Fibroblast of lung (primary cell): ENCODE measurements around the gene TFAP2E. TPM values are rescaled to one million over a fixed set of nuclear protein-coding genes. Genes with fewer than 3 reads are reported as not detected.

Experiments used
- DNase-seq, 2 donors: peaks; one replicate each; pipeline versions ENCODE4 v3.0.0 to v3.0.0-alpha.2; 2010; ENCODE audit warnings: low read depth in 2 of 2
- H2AFZ ChIP-seq: 2 replicates; pipeline ENCODE4 v1.5.1; 2012; ENCODE audit warnings: low read length, control low read depth, inconsistent platforms
- H3K27ac ChIP-seq: 2 replicates; pipeline ENCODE4 v1.5.1; 2011; ENCODE audit warnings: low read length, control low read depth; ENCODE audit not compliant: insufficient read depth
- H3K27me3 ChIP-seq: 2 replicates; pipeline ENCODE4 v1.5.1; 2011; ENCODE audit warnings: mild to moderate bottlenecking, low read length; ENCODE audit not compliant: control insufficient read depth, insufficient read depth
- H3K36me3 ChIP-seq: 2 replicates; pipeline ENCODE4 v1.5.1; 2011; ENCODE audit warnings: low read length; ENCODE audit not compliant: control insufficient read depth, insufficient read depth
- H3K4me1 ChIP-seq: 2 replicates; pipeline ENCODE4 v1.5.1; 2011; ENCODE audit warnings: low read length; ENCODE audit not compliant: control insufficient read depth, insufficient read depth; ENCODE audit errors: extremely low read depth
- H3K4me2 ChIP-seq: 2 replicates; pipeline ENCODE4 v1.5.1; 2011; ENCODE audit warnings: low read length, control low read depth; ENCODE audit not compliant: insufficient read depth; ENCODE audit errors: extremely low read depth
- H3K4me3 ChIP-seq, 4 experiments: fragments of 200-600 bp in 1 of 4; sonication (generic) in 1 of 4; replicated peaks in 1 of 4; 2 replicates each; pipeline ENCODE4 v1.5.1; 2011 to 2016; ENCODE audit warnings: low read length in 4 of 4, low read depth in 3 of 4, mild to moderate bottlenecking in 3 of 4, control low read depth in 2 of 4, inconsistent platforms in 1 of 4, mixed read lengths in 1 of 4; ENCODE audit not compliant: insufficient read depth in 1 of 4; ENCODE audit errors: control extremely low read depth in 1 of 4
- H3K79me2 ChIP-seq: 2 replicates; pipeline ENCODE4 v1.5.1; 2012; ENCODE audit warnings: mild to moderate bottlenecking, low read length, inconsistent platforms; ENCODE audit not compliant: control insufficient read depth, insufficient read depth
- H3K9ac ChIP-seq: 2 replicates; pipeline ENCODE4 v1.5.1; 2011; ENCODE audit warnings: mild to moderate bottlenecking, low read length, control low read depth; ENCODE audit not compliant: insufficient read depth
- H3K9me3 ChIP-seq: 2 replicates; pipeline ENCODE4 v1.5.1; 2012; ENCODE audit warnings: low read depth, low read length; ENCODE audit not compliant: control insufficient read depth, insufficient read depth
- H4K20me1 ChIP-seq: 2 replicates; pipeline ENCODE4 v1.5.1; 2011; ENCODE audit warnings: low read length; ENCODE audit not compliant: control insufficient read depth, insufficient read depth; ENCODE audit errors: extremely low read depth
- EZH2 ChIP-seq: IDR thresholded peaks from 2 replicates; pipeline ENCODE4 v1.5.1; 2012; ENCODE audit warnings: low read length, control low read depth, mild to moderate bottlenecking; ENCODE audit errors: missing control alignments
- polyA plus RNA-seq, 2 donors: library from polyadenylated mRNA; depleted of rRNA in 1 of 2; stranded (reverse) in 1 of 2; unstranded in 1 of 2; fragments of >200 nt; gene quantifications; 2 replicates each; pipeline ENCODE4 v1.2.1, GENCODE V29; 2011 to 2012; ENCODE audit warnings: missing spikeins in 1 of 2
- total RNA-seq: library from RNA; depleted of rRNA; stranded (reverse); fragments of >200 nt; gene quantifications from 2 replicates; pipeline ENCODE4 v1.2.1, GENCODE V29; 2014
- TF ChIP-seq, protein P1 (sequence below), 2 donors: IDR thresholded peaks in 1 of 2; conservative IDR thresholded peaks in 1 of 2; 1 replicate in 1 of 2; 2 replicates in 1 of 2; pipeline ENCODE4 v1.5.1; 2011 to 2012; ENCODE audit warnings: low read length in 2 of 2, control low read depth in 1 of 2, inconsistent platforms in 1 of 2, low read depth in 1 of 2, mild to moderate bottlenecking in 1 of 2

Gene TFAP2E
- total and polyA plus RNA-seq, 2 donors (not counting 1 experiment from before 2014, with no cell fraction given), result 0.17 to 0.83 TPM

DNA sequence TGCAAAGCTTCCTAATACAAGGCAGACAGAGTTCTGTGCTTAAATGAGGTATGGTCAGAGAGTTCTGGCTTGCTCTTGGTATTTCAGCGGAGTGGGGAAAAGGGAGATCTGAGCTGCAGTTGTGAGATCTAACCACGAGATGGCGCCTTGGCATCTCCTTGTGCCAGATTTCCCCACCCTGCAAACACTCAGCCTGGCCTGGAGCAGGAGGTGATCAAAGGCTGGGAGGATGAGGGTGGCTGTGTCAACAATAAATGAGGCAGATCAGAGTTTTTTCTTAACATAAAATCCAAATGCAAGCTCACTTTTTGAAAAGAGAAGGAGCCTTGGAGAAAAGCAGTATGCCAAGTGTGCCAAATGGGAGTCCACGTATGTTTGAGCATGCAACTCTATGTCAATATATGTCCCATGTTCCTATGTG lies 4.1 kb upstream of the TFAP2E start:
- H3K27me3 ChIP-seq, result peaks cover 6% of the 10 kb centered on the region
- no peaks in the 10 kb centered on the region for H4K20me1 ChIP-seq

DNA sequence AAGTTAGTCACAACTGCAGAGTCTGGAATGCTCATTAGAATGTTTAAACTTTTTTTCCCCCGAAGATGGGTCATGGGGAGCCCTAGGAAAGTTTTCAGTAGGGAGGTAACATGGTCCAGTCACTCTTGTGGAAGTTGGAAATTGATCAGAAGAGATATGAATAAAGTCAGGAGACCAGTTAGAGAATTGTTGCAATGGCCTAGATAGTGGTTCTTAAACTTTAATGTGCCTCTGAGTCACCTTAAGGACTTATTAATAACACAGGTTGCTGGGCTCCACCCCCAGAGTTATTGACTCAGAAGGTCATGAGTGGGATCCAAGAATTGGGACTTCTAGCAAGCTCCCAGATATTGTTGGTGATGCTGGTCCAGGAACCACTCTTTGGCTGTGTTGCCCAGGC lies 3.2 kb upstream of the TFAP2E start:
- Histone ChIP-seq H4K20me1 (no peaks in the 10 kb centered on the region), H3K27ac (no peak overlapping the region), H3K27me3 (peaks cover 6% of the 10 kb centered on the region), H3K4me2 (no peak overlapping the region), H2AFZ (no peak overlapping the region), H3K36me3 (peaks cover 12% of the 10 kb centered on the region), H3K4me3 (no peak overlapping the region), H3K79me2 (no peaks in the 10 kb centered on the region), H3K4me1 (no peaks in the 10 kb centered on the region), H3K9me3 (no peaks in the 10 kb centered on the region), H3K9ac (no peak overlapping the region)
- TF ChIP-seq, protein P1, sequence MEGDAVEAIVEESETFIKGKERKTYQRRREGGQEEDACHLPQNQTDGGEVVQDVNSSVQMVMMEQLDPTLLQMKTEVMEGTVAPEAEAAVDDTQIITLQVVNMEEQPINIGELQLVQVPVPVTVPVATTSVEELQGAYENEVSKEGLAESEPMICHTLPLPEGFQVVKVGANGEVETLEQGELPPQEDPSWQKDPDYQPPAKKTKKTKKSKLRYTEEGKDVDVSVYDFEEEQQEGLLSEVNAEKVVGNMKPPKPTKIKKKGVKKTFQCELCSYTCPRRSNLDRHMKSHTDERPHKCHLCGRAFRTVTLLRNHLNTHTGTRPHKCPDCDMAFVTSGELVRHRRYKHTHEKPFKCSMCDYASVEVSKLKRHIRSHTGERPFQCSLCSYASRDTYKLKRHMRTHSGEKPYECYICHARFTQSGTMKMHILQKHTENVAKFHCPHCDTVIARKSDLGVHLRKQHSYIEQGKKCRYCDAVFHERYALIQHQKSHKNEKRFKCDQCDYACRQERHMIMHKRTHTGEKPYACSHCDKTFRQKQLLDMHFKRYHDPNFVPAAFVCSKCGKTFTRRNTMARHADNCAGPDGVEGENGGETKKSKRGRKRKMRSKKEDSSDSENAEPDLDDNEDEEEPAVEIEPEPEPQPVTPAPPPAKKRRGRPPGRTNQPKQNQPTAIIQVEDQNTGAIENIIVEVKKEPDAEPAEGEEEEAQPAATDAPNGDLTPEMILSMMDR (conservative IDR thresholded peaks at IDR 0.05 in 1 of 2, IDR thresholded peaks at IDR 0.05 in 1 of 2; ENCODE audit: low read depth in 1 of 2, low read length in 2 of 2), result no peak
- peak in 1 of 2 donors; percentile 62 for DNase-seq

More for the DNA sequence above, 4.1 kb upstream of the TFAP2E start:
- Histone ChIP-seq H3K9me3 (no peaks in the 10 kb centered on the region), H3K4me1 (no peaks in the 10 kb centered on the region), H3K4me3 (no peak overlapping the region), H3K4me2 (no peak overlapping the region), H3K27ac (no peak overlapping the region), H3K9ac (no peak overlapping the region), H3K36me3 (peaks cover 17% of the 10 kb centered on the region), H2AFZ (no peak overlapping the region), H3K79me2 (no peaks in the 10 kb centered on the region)
- TF ChIP-seq, protein P1 (conservative IDR thresholded peaks at IDR 0.05 in 1 of 2, IDR thresholded peaks at IDR 0.05 in 1 of 2; ENCODE audit: low read depth in 1 of 2, low read length in 2 of 2), result peak; percentile 82 to 91
- no peak for TF ChIP-seq EZH2
- DNase-seq, result peak; percentile 40 to 66

DNA sequence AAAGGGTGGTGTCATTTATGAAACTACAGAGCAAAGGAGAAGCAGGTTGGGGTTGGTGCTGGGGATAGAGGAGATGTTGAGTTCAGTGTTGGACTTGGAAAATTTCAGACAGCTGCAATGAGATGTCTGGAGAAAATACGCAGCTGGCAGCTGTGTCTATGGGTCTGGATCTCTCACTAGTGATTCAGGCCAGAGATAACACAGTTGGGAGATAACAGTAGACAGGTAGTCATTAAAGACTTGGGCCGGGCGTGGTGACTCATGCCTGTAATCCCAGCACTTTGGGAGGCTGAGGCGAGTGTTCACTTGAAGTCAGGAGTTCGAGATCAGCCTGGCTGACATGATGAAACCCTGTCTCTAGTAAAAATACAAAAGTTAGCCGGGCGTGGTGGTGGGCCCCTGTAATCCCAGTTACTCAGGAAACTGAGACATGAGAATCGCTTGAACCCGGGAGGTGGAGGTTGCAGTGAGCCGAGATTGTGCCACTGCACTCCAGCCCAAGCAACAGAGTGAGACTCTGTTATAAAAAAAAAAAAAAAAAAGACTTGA lies 2.5 kb upstream of the TFAP2E start:
- Histone ChIP-seq H3K9ac (no peak overlapping the region), H3K4me3 (no peak overlapping the region), H2AFZ (no peak overlapping the region), H3K27me3 (peaks cover 6% of the 10 kb centered on the region), H3K9me3 (no peaks in the 10 kb centered on the region), H3K4me1 (no peaks in the 10 kb centered on the region), H4K20me1 (no peaks in the 10 kb centered on the region), H3K27ac (no peak overlapping the region), H3K79me2 (no peaks in the 10 kb centered on the region), H3K36me3 (peaks cover 6% of the 10 kb centered on the region), H3K4me2 (no peak overlapping the region)
- peak in 1 of 2 donors; percentile 66 for DNase-seq
- TF ChIP-seq, protein P1 (conservative IDR thresholded peaks at IDR 0.05 in 1 of 2, IDR thresholded peaks at IDR 0.05 in 1 of 2; ENCODE audit: low read depth in 1 of 2, low read length in 2 of 2), result no peak
- TF ChIP-seq EZH2, result no peak
